HG02973 (cell line): Measurements from ENCODE around the gene SLC19A2.

Source experiments
- ATAC-seq: cut with Tn5 transposase; IDR thresholded peaks from one replicate; pipeline ENCODE4 v1.9.1; 2021; ENCODE audit warnings: moderate library complexity; ENCODE audit not compliant: unreplicated experiment

SLC19A2 gene

GRCh38 chr1:169475806-169476387 lies 9.8 kb downstream of the SLC19A2 start:
- no peak for ATAC-seq

- ATAC-seq = no peak
Observed at GRCh38 chr1:169474302-169474995, 11.3 kb downstream of the SLC19A2 start.

- ATAC-seq = no peak
Observed at GRCh38 chr1:169473347-169473746, 12.4 kb downstream of the SLC19A2 start.

- ATAC-seq = no peak
Observed at GRCh38 chr1:169472738-169473137, 13.0 kb downstream of the SLC19A2 start.

GRCh38 chr1:169468982-169469381 lies 16.8 kb downstream of the SLC19A2 start:
- no peak for ATAC-seq

- ATAC-seq = no peak
Observed at GRCh38 chr1:169466259-169467230, 19.2 kb downstream of the SLC19A2 start.

GRCh38 chr1:169465281-169465680 lies 20.5 kb downstream of the SLC19A2 start:
- ATAC-seq = no peak

GRCh38 chr1:169462385-169462784 lies 23.4 kb downstream of the SLC19A2 start:
- no peak for ATAC-seq

GRCh38 chr1:169461390-169462000 lies 24.2 kb downstream of the SLC19A2 start:
- ATAC-seq = no peak

- ATAC-seq = no peak
Observed at GRCh38 chr1:169460191-169460833, 25.4 kb downstream of the SLC19A2 start.

- no peak for ATAC-seq
Observed at GRCh38 chr1:169457443-169457842, 28.3 kb downstream of the SLC19A2 start.

GRCh38 chr1:169456029-169456428 lies 29.7 kb downstream of the SLC19A2 start:
- no peak for ATAC-seq

- no peak for ATAC-seq
Observed at GRCh38 chr1:169452921-169453320, 32.8 kb downstream of the SLC19A2 start.

- no peak for ATAC-seq
Observed at GRCh38 chr1:169451218-169451824, 34.4 kb downstream of the SLC19A2 start.

- no peak for ATAC-seq
Observed at GRCh38 chr1:169443923-169444322, 41.8 kb downstream of the SLC19A2 start.

- ATAC-seq = peak; percentile 99
Observed at GRCh38 chr1:169427081-169427641, 58.6 kb downstream of the SLC19A2 start, which contains the start of gene CCDC181. Gene CCDC181, minus strand, starts transcription at chr1:169427474. Its CDS starts 2,547 bp downstream, at chr1:169424927.

GRCh38 chr1:169426174-169426705 lies 59.5 kb downstream of the SLC19A2 start:
- ATAC-seq = no peak

GRCh38 chr1:169421309-169421708 lies 64.4 kb downstream of the SLC19A2 start:
- no peak for ATAC-seq

- no peak for ATAC-seq
Observed at GRCh38 chr1:169414952-169415351, 70.8 kb downstream of the SLC19A2 start.
